H54 (cell line): Measurements from ENCODE around the gene TMEM179.
A peak's percentile ranks its signal among the peaks of the same experiment; 100 is the strongest.
"Not testable (repeated sequence)": the region's sequence is repeated elsewhere in the genome, so short reads cannot be mapped to it uniquely, and the experiment has no call there.

ENCODE experiments used
- DNase-seq: peaks from one replicate; pipeline ENCODE4 v3.0.0; 2011; ENCODE audit warnings: low spot score, mixed read lengths; ENCODE audit not compliant: insufficient read length
- FAIRE-seq: peaks from 3 replicates; lab custom pipeline; 2011; peaks lifted over from hg19 to GRCh38; lab: Jason Lieb, UNC
- POLR2A ChIP-seq: IDR thresholded peaks from 2 replicates; pipeline ENCODE4 v1.6.1; 2011; ENCODE audit warnings: low read depth, mild to moderate bottlenecking, low read length

Gene TMEM179

GRCh38 chr14:104642540-104642868 is 37.9 kb upstream of the TMEM179 start:
- TF ChIP-seq POLR2A, result no peak
- DNase-seq (no peak), FAIRE-seq (no peak)

DNA sequence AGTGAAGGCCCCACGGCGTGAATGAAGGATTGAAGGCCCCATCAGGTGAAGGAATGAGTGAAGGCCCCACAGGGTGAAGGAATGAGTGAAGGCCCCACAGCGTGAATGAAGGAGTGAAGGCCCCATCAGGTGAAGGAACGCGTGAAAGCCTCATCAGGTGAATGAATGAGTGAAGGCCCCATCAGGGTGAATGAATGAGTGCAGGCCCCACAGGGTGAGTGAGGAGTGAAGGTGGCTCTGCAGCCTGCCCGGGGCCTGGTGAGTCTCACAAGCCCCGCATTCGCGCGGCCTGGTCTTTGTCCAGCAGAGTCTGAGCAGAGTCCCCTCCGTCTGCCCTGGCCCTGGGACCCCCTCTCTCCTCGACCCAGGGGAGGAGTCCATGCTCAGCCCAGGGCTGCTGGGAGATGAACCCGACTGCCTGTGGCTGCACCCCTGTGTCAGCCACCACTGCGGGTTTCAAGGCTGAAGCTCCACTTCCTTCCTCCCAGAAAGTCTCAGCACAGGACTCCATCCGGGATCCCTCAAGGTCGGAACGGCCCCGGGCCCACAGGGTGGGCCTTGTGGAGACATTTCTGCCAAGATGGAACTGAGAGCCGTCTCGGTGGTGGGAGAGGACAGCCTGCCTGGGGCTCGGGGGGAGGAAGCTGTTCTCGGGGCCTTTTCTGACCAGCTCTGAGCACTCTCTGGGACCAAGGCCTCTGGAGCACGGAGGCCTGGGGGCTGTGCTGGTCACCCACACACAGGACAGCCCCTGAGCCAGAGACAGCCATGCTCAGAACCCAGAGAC is 37.4 kb upstream of the TMEM179 start:
- no peak for TF ChIP-seq POLR2A
- FAIRE-seq, result no peak

DNA sequence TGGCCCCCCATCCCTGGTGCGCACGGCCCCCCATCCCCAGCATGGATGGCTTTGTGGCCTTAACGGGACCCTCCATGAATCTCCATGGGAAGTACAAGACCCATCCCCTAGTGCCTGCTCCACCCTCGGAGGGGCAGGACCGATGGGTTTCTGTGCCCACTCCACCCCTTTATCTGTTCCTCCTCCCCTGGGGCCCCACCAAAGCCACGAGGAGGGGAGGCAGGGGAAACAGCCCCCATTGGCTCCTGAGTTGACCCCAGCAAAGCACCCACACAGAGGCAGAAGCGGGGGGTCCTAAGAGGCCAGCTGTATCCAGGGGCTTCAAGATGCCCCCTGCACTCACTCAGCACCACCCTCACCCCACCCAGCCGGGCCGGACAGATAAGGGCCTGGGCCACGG is 36.1 kb upstream of the TMEM179 start:
- DNase-seq (no peak), FAIRE-seq (no peak)
- no peak for TF ChIP-seq POLR2A

More for the DNA sequence above, 37.4 kb upstream of the TMEM179 start:
- no peak for DNase-seq

DNA sequence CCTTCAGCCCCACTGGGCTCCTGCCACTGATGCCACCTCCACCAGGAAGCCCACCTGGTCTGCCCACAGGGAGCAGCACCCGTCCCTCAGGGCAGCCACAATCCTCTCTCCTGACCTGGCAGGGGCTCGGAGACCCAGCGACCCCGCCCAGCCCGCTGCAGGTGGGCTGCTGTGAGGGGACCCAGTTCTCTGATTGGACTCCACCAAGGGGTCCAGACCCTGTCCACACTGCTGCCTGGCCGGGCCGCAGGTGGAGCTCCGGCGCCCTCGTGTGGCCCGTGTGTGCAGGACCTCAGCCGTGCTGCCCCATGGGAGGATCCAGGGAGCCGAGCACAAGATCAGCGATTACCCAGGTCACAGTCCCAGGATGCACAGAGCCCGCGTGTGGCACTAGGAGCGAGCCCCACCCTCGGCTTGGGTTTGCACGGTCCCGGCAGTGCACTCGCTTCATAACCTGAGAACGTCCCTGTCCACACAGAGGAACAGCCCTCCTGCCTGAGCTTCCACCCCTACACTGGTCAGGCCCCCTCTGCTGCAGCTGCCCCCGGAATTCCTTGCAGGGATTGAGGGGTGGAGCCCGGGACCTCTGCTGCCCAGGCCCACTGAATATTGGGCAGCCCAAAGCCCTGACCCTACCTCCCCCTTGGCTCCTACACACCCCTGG is 35.4 kb upstream of the TMEM179 start:
- DNase-seq, result peak; percentile 95
- FAIRE-seq, result peak; percentile 87
- TF ChIP-seq POLR2A, result no peak

DNA sequence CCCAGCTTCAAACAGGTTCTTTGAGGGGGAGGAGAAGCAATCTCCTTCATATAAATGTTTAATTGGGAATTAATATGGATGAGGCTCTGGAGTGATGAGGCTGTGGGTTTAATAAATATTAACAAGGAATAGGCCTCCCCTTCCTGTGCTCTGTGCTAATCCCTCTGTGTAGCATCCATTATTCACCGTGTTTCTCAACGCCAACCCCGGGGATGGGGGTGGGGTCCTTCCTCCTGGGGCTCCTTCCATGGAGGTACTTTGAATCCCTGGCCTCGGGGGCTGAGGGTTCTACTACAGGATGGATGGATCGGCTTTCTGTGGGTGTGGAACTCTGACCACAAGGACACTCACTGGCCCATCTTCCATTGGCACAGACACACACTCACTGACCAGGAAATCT is 34.9 kb upstream of the TMEM179 start:
- no peak for FAIRE-seq
- TF ChIP-seq POLR2A, result no peak
- DNase-seq, result no peak

GRCh38 chr14:104638927-104639450 is 34.4 kb upstream of the TMEM179 start:
- DNase-seq (no peak), FAIRE-seq (no peak)
- TF ChIP-seq POLR2A, result no peak

GRCh38 chr14:104638190-104638589 is 33.6 kb upstream of the TMEM179 start:
- TF ChIP-seq POLR2A, result no peak
- FAIRE-seq (no peak), DNase-seq (no peak)

GRCh38 chr14:104637546-104638003 is 33.0 kb upstream of the TMEM179 start:
- FAIRE-seq (no peak), DNase-seq (no peak)
- no peak for TF ChIP-seq POLR2A

- FAIRE-seq, DNase-seq: not testable (repeated sequence)
Observed at GRCh38 chr14:104636846-104637545, 32.4 kb upstream of the TMEM179 start.

DNA sequence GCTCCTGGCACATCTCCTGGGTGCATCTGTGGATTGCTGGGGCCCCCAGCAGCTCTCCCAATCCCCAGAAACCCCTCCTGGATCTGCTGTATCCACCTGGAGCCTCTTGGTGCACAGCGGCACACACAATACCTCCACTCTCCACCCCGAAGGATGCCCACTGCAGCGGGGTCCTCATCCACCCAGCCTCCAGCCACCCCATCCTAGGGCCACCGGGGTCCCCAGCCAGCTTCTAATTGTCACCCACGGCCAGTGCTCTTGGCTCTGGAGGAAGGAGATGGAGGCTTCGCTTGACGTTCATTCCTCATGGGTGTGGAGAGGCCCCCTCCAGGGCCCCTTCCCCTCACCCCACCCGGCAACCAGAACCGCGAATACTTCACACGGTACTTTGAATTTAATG is 31.6 kb upstream of the TMEM179 start:
- FAIRE-seq (no peak), DNase-seq (no peak)
- TF ChIP-seq POLR2A, result no peak

DNA sequence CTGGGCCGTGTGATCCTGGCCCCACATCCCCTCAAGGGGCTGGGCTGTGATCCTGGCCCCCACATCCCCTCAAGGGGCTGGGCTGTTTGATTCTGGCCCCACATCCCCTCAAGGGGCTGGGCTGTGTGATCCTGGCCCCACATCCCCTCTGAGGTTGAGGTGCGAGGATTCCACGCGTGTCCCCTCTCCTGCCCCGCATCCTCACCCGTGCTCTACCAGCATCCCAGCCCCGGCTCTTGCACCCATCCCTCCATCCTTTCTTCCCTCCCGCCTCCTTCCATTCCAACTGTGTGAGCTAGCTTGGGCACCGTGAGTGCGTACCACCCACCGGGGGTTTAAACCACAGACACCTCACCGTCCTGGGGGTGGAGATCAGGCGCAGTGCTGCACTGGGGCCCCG is 31.1 kb upstream of the TMEM179 start:
- no peak for TF ChIP-seq POLR2A
- DNase-seq (no peak), FAIRE-seq (no peak)

GRCh38 chr14:104634886-104635570 is 30.5 kb upstream of the TMEM179 start:
- TF ChIP-seq POLR2A, result no peak
- DNase-seq (no peak), FAIRE-seq (no peak)

DNA sequence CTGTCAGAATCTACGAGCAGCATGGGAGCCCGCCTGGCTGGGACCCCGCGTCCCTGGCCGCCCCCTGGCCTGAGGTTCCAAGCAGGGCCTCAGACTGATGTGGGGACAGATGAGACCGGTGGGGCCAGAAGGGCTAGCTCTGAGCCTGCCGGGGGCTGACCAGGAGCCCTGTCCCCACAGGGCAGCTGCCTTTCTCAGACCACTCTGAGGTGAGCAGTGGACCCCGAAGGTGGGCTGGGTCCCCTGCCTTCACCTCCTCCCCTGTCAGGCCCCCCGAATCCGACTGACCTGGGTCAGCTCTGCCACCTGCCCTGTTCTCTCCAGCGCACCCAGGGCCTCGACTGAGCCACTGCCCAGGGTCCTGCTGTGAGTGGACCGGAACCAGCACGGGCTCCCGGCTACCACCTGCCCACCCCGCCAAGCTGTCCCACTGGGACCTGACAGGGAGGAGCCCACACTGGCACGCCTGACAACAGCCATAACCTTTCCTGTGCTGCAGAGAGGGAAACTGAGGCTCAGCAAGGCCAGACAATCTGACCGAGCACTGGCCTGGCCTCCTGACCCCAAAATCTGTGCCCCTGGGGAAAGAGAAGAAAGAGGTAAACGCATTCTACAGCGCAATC is 29.7 kb upstream of the TMEM179 start:
- no peak for TF ChIP-seq POLR2A
- no peak for DNase-seq
- no peak for FAIRE-seq
